NB4 (cell line): ENCODE measurements around the gene SHISA2.

ENCODE experiments used
- DNase-seq: peaks from one replicate; pipeline ENCODE4 v3.0.0; 2010; ENCODE audit warnings: low read depth
- H3K4me3 ChIP-seq: one replicate; pipeline ENCODE4 v1.5.1; 2011; ENCODE audit warnings: mild to moderate bottlenecking, low read depth, low read length, moderate library complexity
- MYC ChIP-seq: IDR thresholded peaks from 2 replicates; pipeline ENCODE4 v1.6.1; 2011; ENCODE audit warnings: low read depth, low read length
- POLR2A ChIP-seq: IDR thresholded peaks from 2 replicates; pipeline ENCODE4 v1.6.1; 2011; ENCODE audit warnings: mild to moderate bottlenecking; ENCODE audit not compliant: insufficient read length; ENCODE audit errors: extremely low read depth
- TF ChIP-seq, protein P1 (sequence below): IDR thresholded peaks from one replicate; pipeline ENCODE4 v1.5.1; 2012; ENCODE audit warnings: low read depth, low read length
- TF ChIP-seq, protein P2 (sequence below): IDR thresholded peaks from 2 replicates; pipeline ENCODE4 v1.6.1; 2011; ENCODE audit warnings: low read depth, low read length

SHISA2 gene

DNA sequence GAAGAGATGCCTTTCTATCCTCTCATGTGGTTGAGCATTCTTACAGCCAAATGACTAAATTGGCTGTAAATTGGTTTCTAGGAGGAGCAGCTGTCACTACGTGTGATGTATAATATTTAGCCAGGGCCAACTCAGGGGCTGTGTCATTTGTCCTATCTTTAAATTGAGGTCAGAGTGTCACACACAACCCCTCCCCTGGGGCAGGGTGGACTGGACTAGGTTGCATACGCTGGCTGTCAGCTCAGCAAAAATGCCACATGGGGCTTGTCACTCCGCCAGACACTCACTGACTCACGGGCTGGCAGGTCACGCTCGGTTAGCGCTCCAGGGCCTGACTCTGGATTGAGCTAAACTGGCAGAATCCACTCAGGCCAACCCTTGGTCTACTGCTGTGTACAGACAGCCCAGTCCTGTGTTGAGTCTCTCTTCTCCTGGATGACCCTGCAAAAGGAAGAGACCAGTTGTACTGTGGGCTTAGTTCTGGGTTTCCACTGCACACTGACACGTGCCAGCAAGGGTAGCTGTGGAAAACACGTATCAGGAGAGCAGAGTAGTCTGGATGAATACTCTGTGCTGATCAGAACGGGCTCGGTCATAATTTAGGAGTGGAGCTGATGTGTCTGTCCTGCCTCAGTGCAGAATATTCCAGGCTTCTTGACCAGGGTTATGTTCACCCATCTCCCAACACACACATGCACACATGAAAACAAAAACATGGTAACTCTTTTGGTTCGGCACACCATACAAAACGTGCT, 29.1 kb downstream of the SHISA2 start:
- TF ChIP-seq, protein P1, sequence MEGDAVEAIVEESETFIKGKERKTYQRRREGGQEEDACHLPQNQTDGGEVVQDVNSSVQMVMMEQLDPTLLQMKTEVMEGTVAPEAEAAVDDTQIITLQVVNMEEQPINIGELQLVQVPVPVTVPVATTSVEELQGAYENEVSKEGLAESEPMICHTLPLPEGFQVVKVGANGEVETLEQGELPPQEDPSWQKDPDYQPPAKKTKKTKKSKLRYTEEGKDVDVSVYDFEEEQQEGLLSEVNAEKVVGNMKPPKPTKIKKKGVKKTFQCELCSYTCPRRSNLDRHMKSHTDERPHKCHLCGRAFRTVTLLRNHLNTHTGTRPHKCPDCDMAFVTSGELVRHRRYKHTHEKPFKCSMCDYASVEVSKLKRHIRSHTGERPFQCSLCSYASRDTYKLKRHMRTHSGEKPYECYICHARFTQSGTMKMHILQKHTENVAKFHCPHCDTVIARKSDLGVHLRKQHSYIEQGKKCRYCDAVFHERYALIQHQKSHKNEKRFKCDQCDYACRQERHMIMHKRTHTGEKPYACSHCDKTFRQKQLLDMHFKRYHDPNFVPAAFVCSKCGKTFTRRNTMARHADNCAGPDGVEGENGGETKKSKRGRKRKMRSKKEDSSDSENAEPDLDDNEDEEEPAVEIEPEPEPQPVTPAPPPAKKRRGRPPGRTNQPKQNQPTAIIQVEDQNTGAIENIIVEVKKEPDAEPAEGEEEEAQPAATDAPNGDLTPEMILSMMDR, result no peak
- TF ChIP-seq POLR2A, result no peak
- no peak for TF ChIP-seq MYC
- TF ChIP-seq, protein P2, sequence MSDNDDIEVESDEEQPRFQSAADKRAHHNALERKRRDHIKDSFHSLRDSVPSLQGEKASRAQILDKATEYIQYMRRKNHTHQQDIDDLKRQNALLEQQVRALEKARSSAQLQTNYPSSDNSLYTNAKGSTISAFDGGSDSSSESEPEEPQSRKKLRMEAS, result no peak
- no peak overlapping the region for H3K4me3 ChIP-seq
- peak; percentile 19 for DNase-seq

GRCh38 chr13:26021956-26022355, 29.9 kb downstream of the SHISA2 start:
- no peak overlapping the region for H3K4me3 ChIP-seq
- no peak for DNase-seq
- TF ChIP-seq, protein P1, result no peak
- TF ChIP-seq POLR2A (no peak), MYC (no peak)
- TF ChIP-seq, protein P2, result no peak

GRCh38 chr13:26021516-26021915, 30.3 kb downstream of the SHISA2 start:
- DNase-seq, result no peak
- TF ChIP-seq POLR2A, result no peak
- TF ChIP-seq, protein P2, result no peak
- TF ChIP-seq, protein P1, result no peak
- TF ChIP-seq MYC, result no peak
- H3K4me3 ChIP-seq, result no peak overlapping the region

DNA sequence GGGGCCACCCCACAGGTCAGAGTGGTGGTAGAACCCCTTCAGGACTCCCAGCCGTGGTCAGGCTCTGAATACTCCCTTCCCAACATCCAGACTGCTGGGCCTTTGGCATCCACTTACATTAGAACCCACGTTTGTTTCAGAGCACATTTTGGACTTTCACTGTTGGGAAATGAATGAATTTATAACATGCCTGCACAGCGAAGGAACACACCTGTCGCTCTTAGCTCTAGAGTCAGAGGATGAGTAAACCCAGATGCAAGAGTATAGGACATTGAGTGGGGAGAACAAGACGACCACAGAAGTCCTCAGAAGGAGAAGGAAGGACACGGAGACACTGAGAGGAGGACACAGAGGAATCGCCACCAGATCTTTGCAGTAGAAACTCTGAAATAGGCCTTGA, 30.9 kb downstream of the SHISA2 start:
- no peak overlapping the region for H3K4me3 ChIP-seq
- DNase-seq, result no peak
- TF ChIP-seq POLR2A, result no peak

- H3K4me3 ChIP-seq, result no peak overlapping the region
- peak; percentile 58 for DNase-seq
- TF ChIP-seq, protein P2, result peak; percentile 55; the same call in 1 of the 2 replicates
- TF ChIP-seq POLR2A, result no peak
- 0 out of 2 replicates have a peak, but pooled peaks have one; percentile 29 for TF ChIP-seq MYC
- TF ChIP-seq, protein P1, result no peak
Observed at GRCh38 chr13:26019881-26020870, 31.6 kb downstream of the SHISA2 start.

DNA sequence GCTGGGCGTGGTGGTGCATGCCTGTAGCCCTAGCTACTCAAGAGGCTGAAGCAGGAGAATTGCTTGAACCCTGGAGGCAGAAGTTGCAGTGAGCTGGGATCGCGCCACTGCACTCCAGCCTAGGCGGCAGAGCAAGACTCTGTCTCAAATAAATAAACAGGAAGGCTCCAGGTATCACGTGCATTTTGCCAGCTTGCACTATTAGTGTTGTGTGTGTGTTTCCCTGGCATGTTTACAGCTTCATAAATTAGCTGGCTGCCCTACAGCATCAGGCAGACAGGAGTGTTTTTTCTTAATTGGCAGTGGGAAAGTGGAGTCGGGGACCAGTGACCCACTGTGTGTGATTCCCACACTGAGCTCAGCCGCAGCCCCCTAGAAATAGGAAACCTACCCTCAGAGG, 32.6 kb downstream of the SHISA2 start:
- TF ChIP-seq, protein P2, result no peak
- TF ChIP-seq POLR2A (no peak), MYC (no peak)
- TF ChIP-seq, protein P1, result no peak
- DNase-seq, result no peak
- H3K4me3 ChIP-seq, result no peak overlapping the region
